ENCODE results near the gene PRSS23. TPM values are rescaled to one million over a fixed set of nuclear protein-coding genes. Genes with fewer than 3 reads are reported as not detected.
"Not testable (repeated sequence)": the region's sequence is repeated elsewhere in the genome, so short reads cannot be mapped to it uniquely, and the experiment has no call there.

The PRSS23 gene
- polyA plus RNA-seq, result 100 to 1,000 TPM; 215 to 248 (median 217) TPM

- H3K27ac Mint-ChIP-seq, result peak within 1 kb of the TSS; percentile 81 to 93 (median 92)
- peaks cover 0 to 10% (median 5%) of the 10 kb centered on the region in 3 donors for H3K27me3 Mint-ChIP-seq (ENCODE audit: low read depth in 3 of 3)
- peak within 1 kb of the TSS; percentile 90 to 98 (median 94) for H3K4me3 Mint-ChIP-seq
- H3K36me3 Mint-ChIP-seq, result peaks cover 0 to 5% (median 0%) of the 10 kb centered on the region in 3 donors
- no peaks in the 10 kb centered on the region for H3K9me3 Mint-ChIP-seq
- DNase-seq, result peak; percentile 67 to 75 (median 74)
- H3K4me1 Mint-ChIP-seq, result peaks cover 52 to 56% of the 10 kb centered on the region in 2 donors
Observed at GRCh38 chr11:86800076-86800959, at the start of gene PRSS23. PRSS23 (plus strand) TSS chr11:86800542; CDS start chr11:86807644, 7,102 bp downstream.

- peaks cover 0 to 3% (median 0%) of the 10 kb centered on the region in 6 donors for H3K9me3 Mint-ChIP-seq
- H3K4me1 Mint-ChIP-seq, result no peaks in the 10 kb centered on the region
- H3K27me3 Mint-ChIP-seq (ENCODE audit: low read depth in 3 of 3), result peaks cover 0 to 3% (median 3%) of the 10 kb centered on the region in 3 donors
- DNase-seq, result no peak
- H3K36me3 Mint-ChIP-seq, result no peaks in the 10 kb centered on the region
- H3K4me3 Mint-ChIP-seq, result no peak overlapping the region
- no peak overlapping the region for H3K27ac Mint-ChIP-seq
Observed at GRCh38 chr11:86753459-86753858, 46.9 kb upstream of the PRSS23 start.

GRCh38 chr11:86755146-86755545 lies 45.2 kb upstream of the PRSS23 start:
- no peak for DNase-seq
- H3K36me3 Mint-ChIP-seq, result no peaks in the 10 kb centered on the region
- H3K4me3 Mint-ChIP-seq, result no peak overlapping the region
- no peak overlapping the region for H3K27ac Mint-ChIP-seq
- peaks cover 0 to 5% (median under 1%) of the 10 kb centered on the region in 3 donors for H3K27me3 Mint-ChIP-seq (ENCODE audit: low read depth in 3 of 3)
- H3K9me3 Mint-ChIP-seq, result peaks cover 0 to 3% (median 0%) of the 10 kb centered on the region in 6 donors
- H3K4me1 Mint-ChIP-seq, result no peaks in the 10 kb centered on the region

GRCh38 chr11:86758171-86758570 lies 42.2 kb upstream of the PRSS23 start:
- no peak for DNase-seq
- Mint-ChIP-seq H3K4me3 (no peak overlapping the region), H3K4me1 (no peaks in the 10 kb centered on the region), H3K36me3 (peaks cover 0 to 4% (median 0%) of the 10 kb centered on the region in 3 donors), H3K27me3 (ENCODE audit: low read depth in 3 of 3) (peaks cover 0 to 3% (median 3%) of the 10 kb centered on the region in 3 donors), H3K9me3 (peaks cover 0 to 3% (median 0%) of the 10 kb centered on the region in 6 donors), H3K27ac (no peak overlapping the region)

GRCh38 chr11:86760577-86760976 lies 39.8 kb upstream of the PRSS23 start:
- H3K27me3 Mint-ChIP-seq (ENCODE audit: low read depth in 3 of 3), result peaks cover 2 to 3% (median 3%) of the 10 kb centered on the region in 3 donors

GRCh38 chr11:86761978-86762377 lies 38.4 kb upstream of the PRSS23 start:
- peaks cover 0 to 3% (median 0%) of the 10 kb centered on the region in 6 donors for H3K9me3 Mint-ChIP-seq
- no peaks in the 10 kb centered on the region for H3K4me1 Mint-ChIP-seq
- H3K36me3 Mint-ChIP-seq, result peaks cover 0 to 4% (median 0%) of the 10 kb centered on the region in 3 donors
- peaks cover 2 to 3% (median 3%) of the 10 kb centered on the region in 3 donors for H3K27me3 Mint-ChIP-seq (ENCODE audit: low read depth in 3 of 3)
- no peak overlapping the region for H3K4me3 Mint-ChIP-seq
- no peak for DNase-seq
- H3K27ac Mint-ChIP-seq, result no peak overlapping the region

More at GRCh38 chr11:86760577-86760976, 39.8 kb upstream of the PRSS23 start:
- no peak overlapping the region for H3K27ac Mint-ChIP-seq
- no peak overlapping the region for H3K4me3 Mint-ChIP-seq
- DNase-seq, result no peak
- peaks cover 0 to 4% (median 0%) of the 10 kb centered on the region in 3 donors for H3K36me3 Mint-ChIP-seq
- H3K4me1 Mint-ChIP-seq, result no peaks in the 10 kb centered on the region
- peaks cover 0 to 3% (median 0%) of the 10 kb centered on the region in 6 donors for H3K9me3 Mint-ChIP-seq

GRCh38 chr11:86765203-86765602 lies 35.1 kb upstream of the PRSS23 start:
- Mint-ChIP-seq H3K9me3 (no peaks in the 10 kb centered on the region), H3K36me3 (peaks cover 0 to 4% (median 0%) of the 10 kb centered on the region in 3 donors), H3K27ac (no peak overlapping the region), H3K4me1 (no peaks in the 10 kb centered on the region), H3K27me3 (ENCODE audit: low read depth in 3 of 3) (peaks cover 2 to 3% (median 2%) of the 10 kb centered on the region in 3 donors), H3K4me3 (no peak overlapping the region)
- no peak for DNase-seq

GRCh38 chr11:86765878-86766277 lies 34.5 kb upstream of the PRSS23 start:
- H3K4me3 Mint-ChIP-seq, result no peak overlapping the region
- H3K4me1 Mint-ChIP-seq, result no peaks in the 10 kb centered on the region
- DNase-seq, result no peak

GRCh38 chr11:86769219-86769618 lies 31.1 kb upstream of the PRSS23 start:
- no peaks in the 10 kb centered on the region for H3K4me1 Mint-ChIP-seq
- H3K4me3 Mint-ChIP-seq, result no peak overlapping the region
- DNase-seq, result no peak
- H3K36me3 Mint-ChIP-seq, result no peaks in the 10 kb centered on the region
- H3K9me3 Mint-ChIP-seq, result no peaks in the 10 kb centered on the region
- no peak overlapping the region for H3K27ac Mint-ChIP-seq
- peaks cover 3 to 8% (median 6%) of the 10 kb centered on the region in 3 donors for H3K27me3 Mint-ChIP-seq (ENCODE audit: low read depth in 3 of 3)

More at GRCh38 chr11:86765878-86766277, 34.5 kb upstream of the PRSS23 start:
- Mint-ChIP-seq H3K9me3 (no peaks in the 10 kb centered on the region), H3K27ac (no peak overlapping the region), H3K36me3 (no peaks in the 10 kb centered on the region), H3K27me3 (ENCODE audit: low read depth in 3 of 3) (peaks cover 1 to 3% (median 2%) of the 10 kb centered on the region in 3 donors)

GRCh38 chr11:86770473-86771027 lies 29.8 kb upstream of the PRSS23 start:
- not testable (repeated sequence) for DNase-seq; H3K9me3 Mint-ChIP-seq; H3K36me3 Mint-ChIP-seq; H3K4me1 Mint-ChIP-seq; H3K27ac Mint-ChIP-seq; H3K27me3 Mint-ChIP-seq (ENCODE audit: low read depth in 3 of 3); H3K4me3 Mint-ChIP-seq

GRCh38 chr11:86772999-86773398 lies 27.3 kb upstream of the PRSS23 start:
- Mint-ChIP-seq H3K4me1 (no peaks in the 10 kb centered on the region), H3K27me3 (ENCODE audit: low read depth in 3 of 3) (peaks cover 2 to 8% (median 7%) of the 10 kb centered on the region in 3 donors), H3K9me3 (no peaks in the 10 kb centered on the region), H3K36me3 (peaks cover 0 to 5% (median 0%) of the 10 kb centered on the region in 3 donors), H3K4me3 (no peak overlapping the region), H3K27ac (no peak overlapping the region)
- no peak for DNase-seq

- H3K27me3 Mint-ChIP-seq (ENCODE audit: low read depth in 3 of 3), result peaks cover 2 to 8% (median 7%) of the 10 kb centered on the region in 3 donors
- no peak overlapping the region for H3K4me3 Mint-ChIP-seq
- H3K9me3 Mint-ChIP-seq, result no peaks in the 10 kb centered on the region
- no peaks in the 10 kb centered on the region for H3K4me1 Mint-ChIP-seq
- DNase-seq, result no peak
- peaks cover 0 to 5% (median 0%) of the 10 kb centered on the region in 3 donors for H3K36me3 Mint-ChIP-seq
- H3K27ac Mint-ChIP-seq, result no peak overlapping the region
Observed at GRCh38 chr11:86773513-86774252, 26.7 kb upstream of the PRSS23 start.

- Mint-ChIP-seq H3K4me1 (no peaks in the 10 kb centered on the region), H3K9me3 (no peaks in the 10 kb centered on the region), H3K4me3 (no peak overlapping the region), H3K27me3 (ENCODE audit: low read depth in 3 of 3) (peaks cover under 1 to 8% (median 6%) of the 10 kb centered on the region in 3 donors), H3K27ac (no peak overlapping the region), H3K36me3 (peaks cover 0 to 5% (median 0%) of the 10 kb centered on the region in 3 donors)
- no peak for DNase-seq
Observed at GRCh38 chr11:86774417-86774816, 25.9 kb upstream of the PRSS23 start.

Data from immature natural killer cell (primary cell).